Measurements from ENCODE around the gene OSBPL10. TPM values are rescaled to one million over a fixed set of nuclear protein-coding genes. Genes with fewer than 3 reads are reported as not detected.

The OSBPL10 gene
- total RNA-seq, 1 donor from 2014 or later: 18.9 TPM

DNA sequence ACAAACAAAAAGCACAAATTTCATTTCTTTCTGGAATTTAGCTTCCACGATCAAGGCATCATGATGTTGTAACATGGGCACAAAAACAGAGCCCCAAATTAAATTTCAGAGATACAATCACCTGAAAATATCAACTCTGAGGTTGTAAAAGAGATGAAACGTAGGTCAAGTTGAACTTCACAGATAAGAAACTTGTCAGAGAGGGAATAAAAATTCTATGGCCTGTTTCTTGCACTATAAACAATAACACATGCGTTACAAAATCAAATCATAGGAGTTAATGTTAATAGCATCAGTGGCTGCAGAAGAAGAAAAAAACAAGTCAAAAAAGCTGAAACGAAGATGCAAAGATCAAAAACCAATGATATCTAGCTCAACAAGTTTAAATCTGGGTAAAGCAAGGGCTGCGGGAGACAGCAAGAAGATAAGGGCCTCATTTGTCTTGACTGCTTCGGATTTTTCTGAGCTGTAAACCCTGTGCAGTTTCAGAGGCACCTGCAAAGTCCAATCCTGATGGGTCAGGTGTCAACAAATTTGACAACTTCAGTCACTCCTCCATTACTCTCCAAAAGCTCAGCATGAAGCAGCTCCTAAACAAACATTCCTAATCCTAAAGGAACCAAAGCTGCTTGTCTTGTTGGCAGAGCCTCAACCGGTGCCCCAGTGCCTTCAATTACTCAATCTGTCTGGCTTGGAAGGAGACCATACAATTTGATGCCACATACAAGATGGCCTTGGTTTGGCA, 228.6 kb downstream of the OSBPL10 start:
- DNase-seq (ENCODE audit: low spot score): no peak

DNA sequence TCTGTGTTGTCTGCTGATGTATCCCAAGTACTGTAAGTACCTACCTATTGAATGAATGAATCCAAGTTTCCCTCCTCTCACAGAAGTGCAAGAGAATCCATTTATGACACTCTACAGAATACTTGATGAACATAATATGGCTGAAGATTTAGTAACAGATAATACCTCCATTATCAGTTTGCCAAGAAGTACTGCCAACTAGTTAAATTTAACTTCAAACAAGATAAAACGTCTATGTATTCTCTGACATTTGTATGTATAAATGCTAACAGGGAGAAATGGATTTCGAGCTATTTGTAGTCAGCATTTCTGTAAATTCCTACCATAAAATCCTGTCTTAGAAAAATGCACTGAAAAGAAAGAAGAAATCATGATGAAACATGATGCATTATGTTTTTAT, 230.7 kb downstream of the OSBPL10 start:
- DNase-seq (ENCODE audit: low spot score): no peak

DNA sequence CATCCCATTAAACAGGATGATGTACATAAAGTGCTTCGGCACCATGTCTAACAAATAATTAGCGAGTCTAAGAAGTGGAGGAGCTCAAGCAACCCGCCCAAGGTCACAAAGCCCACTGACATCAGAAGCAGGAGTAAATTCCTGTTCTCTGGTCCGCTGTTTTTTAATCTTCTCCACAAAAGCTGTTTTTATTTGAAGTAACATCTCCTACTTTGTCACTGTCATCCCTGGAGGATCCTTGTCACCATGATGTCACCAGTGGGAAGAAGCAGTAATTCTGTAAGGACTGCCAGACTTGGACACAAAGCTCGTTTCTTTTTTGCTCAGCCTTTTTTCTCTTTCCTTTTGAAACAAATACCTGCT, 232.1 kb downstream of the OSBPL10 start:
- DNase-seq (ENCODE audit: low spot score): no peak

DNA sequence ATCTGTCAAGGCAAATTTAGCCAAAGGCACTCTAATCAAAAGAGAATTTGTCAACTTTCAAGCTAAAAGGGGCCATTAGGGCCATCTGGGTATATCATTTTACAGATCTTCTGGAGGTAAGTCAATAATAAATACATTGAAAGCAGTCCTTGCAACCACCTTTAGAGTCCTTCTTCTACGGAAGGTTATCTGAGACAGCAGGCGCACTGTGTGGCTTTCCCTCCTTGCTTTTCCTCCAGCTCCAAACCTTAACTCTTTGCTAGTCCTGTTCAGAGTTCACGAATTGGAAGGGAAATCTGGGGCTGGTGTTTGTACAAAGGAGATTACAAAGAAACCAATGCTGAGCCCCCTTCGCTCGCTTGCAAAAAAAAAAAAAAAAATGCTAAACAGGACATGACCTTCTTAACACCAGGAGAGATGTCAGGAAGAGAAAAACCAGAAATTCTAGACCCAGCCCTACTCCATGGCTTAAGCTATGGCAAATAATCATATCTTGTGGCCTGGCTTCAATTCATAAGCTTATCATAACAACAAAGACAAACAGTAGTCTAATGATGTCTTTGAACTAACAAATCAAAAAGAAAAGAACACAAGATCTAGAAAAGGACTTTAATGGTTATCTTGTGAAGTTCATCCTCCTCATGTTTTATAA, 232.7 kb downstream of the OSBPL10 start:
- no peak for DNase-seq (ENCODE audit: low spot score)

DNA sequence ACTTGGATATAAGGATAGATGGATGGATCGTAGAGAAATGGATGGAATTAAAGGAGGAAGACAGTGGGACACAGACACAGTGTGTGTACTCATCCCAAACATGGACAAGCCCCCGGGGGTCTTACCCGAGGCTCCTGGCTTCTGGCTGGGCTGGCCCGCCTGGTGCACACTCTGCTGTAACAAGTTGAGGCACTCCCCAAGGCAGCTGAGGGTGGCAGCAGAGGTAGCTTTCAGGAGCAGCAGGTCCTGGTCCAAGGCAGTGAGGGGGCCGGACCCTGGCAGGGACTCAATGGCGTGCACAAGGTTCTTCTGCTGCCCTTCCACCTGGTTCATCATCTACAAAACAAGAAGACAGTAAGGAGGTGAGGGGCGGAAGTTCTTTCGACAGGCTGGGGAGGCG, 233.3 kb downstream of the OSBPL10 start:
- no peak for DNase-seq (ENCODE audit: low spot score)

DNA sequence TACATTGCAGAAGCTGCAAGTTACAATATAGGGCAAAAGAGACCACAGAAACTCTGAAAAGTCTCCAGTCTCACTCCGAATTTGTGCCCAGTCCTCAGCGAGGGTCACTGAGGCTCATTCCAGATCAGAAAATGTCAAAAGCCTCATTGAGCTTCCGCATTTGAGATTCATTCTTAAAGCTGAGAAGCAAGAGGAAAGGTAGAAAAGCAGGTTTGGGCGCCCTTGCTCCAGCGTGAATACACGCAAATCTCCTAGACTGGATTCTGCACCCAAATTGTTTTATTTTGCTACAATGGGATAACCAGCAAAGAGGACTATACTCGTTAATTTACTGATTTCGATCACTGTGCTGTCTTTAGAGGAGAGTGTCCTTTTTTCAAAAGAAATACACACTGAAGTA, 236.1 kb downstream of the OSBPL10 start:
- no peak for DNase-seq (ENCODE audit: low spot score)

DNA sequence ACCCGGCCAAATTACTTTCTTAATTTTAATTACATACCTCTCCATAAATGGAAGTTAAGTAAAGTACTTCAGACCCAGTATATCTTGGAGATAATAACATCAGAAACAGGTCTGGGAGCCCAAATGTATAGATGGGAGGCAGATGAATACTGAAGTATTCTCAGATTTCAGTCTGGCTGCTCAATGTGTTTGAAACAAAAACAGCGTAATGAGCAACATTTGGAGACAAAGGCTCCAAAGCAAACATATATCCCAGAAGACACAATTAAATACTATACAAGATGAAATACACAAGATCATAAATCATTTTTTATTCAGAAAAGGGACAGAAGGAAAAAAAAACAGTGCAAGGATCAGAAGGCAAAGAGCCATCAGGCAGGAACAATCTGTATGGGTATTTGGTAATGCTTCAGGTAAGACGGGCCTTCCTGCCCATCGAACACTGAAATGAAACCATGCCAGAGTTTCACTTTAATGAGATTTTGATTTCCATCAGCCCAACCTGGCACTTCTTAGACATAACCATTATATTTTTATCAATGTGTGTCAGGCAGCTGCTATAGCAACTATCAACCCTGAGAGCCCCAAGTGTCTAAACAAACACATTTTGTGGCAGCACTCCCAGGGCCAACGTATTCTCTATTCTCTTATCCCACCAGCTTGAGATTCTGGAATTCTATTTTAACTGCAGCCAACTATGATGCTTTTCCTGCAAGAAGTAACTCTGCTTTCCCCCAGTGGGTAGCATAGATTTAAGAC, 237.6 kb downstream of the OSBPL10 start:
- DNase-seq (ENCODE audit: low spot score): no peak

DNA sequence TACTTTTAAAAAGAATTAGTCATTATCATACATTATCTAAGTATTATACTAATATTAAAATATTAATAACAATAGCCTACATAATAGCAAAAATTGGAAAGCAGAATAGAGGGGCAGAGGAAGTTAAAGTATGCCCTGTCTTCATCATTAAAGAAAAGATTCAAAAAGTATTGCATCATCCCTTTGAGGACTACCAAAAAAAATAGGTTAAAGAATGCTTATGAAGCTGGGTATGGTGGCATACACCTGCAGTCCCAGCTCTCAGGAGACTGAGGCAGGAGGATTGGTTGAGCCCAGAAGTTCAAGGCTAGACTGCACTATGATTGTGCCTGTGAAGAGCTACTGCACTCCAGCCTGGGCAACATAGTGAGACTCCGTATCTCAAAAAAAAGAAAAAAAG, 240.7 kb downstream of the OSBPL10 start:
- no peak for DNase-seq (ENCODE audit: low spot score)

DNA sequence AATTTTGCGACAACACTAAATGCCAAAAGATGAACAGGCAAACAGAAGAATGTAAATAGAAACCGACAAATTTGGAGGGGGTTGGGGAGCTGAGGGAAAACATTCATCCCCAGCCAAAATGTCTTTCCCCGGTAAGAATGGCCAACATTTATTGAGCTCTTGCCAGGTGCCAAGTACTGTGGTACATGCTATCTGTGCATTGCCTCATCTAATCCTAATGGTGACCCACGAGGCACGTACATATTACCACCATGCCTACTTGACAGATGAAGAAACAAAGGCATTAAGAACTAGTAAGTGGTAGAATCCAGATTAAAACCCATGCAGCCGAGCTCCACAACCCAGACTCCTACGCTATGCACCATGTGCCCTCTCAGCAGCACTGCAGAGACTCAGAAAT, 242.7 kb downstream of the OSBPL10 start:
- no peak for DNase-seq (ENCODE audit: low spot score)

DNA sequence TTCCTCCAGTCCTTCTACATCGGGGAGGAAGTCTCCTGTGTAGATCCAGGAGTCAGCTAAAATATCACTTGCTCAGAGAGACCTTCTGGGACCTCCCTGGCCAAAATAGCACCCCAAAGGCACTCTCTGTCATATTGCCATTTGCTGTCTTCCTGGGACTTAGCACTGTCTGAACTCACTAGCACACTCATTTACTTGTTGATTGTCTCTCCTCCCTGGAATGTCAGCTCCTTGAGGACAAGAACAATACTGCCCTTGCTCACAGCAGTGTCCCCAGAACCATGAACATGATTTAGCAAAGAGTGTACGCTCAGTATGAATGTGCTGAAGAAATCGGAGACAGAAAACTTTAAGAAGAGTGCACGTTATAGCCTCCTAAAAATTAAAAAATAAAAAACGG, 245.4 kb downstream of the OSBPL10 start:
- no peak for DNase-seq (ENCODE audit: low spot score)

DNA sequence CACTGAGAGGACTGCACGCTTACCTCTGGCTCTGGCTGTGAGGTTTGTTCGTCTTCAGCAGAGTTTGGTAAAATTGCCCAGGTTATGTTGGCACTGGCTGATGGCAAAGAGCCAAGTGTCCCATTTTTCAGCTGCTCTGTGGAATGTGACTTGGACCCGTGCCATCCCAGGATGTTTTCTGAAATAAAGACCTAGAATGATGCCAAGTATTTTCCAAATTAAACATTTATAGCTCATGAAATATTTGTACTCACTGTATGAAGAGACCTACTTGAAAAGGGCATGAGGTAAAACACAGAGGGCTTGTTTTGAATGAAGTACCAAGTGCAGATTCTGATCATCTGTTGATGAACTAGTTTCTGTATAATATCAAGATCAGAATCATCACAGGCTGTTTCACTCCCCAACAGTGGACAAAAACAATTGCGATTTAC, 247.8 kb downstream of the OSBPL10 start:
- no peak for DNase-seq (ENCODE audit: low spot score)

DNA sequence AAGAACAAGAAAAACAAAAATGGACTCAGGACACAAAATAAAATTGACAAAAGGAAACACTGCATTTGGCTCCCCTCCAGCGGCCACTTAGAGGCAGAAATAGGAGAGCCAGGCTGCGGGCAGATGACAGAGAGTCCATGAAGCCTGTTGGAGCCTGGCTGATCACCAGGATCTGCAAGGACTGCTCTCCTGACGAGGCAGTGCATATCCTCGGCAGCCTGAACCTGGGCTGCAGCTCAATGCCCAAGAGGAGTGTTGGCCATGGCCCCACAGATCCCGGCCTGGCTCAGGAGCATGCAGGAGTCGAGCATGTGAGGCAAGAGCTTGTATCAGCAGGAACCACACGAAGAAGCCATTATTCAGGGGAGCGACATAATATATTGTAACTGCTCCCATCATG, 248.5 kb downstream of the OSBPL10 start:
- DNase-seq (ENCODE audit: low spot score): no peak

DNA sequence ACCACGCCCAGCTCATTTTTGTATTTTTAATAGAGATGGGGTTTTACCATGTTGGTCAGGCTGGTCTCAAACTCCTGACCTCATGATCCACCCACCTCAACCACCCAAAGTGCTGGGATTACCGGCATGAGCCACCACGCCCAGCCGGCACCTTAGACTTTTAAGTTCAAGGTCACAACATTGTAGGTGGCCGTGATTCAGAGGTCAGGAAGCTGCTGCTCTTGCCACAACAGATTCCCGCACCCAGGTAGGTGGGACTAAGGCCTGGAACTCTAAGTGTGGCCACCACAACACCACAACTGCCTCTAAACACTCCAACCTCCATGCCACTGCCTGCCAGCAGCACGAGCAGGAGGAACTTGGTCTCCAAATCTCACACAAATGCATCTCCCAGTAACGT, 251.5 kb downstream of the OSBPL10 start:
- no peak for DNase-seq (ENCODE audit: low spot score)

DNA sequence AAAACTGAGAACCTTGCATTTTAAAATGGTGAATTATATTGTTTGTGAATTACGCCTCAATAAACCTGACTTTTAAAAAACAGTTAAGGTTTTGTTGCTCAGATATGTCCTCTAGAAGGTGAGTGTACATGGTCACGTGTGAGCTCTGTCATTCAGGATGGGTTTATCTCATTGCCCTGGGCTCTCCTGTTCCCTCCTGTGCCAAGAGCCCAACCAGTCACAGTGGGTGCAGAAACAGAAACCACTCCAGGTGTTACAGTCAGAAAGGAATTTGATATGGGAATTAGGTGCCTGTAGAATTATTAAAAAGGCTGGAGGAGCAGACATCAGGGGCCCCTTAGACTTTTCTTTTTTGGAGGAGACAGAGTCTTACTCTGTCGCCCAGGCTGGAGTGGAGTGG, 252.0 kb downstream of the OSBPL10 start:
- DNase-seq (ENCODE audit: low spot score): no peak

DNA sequence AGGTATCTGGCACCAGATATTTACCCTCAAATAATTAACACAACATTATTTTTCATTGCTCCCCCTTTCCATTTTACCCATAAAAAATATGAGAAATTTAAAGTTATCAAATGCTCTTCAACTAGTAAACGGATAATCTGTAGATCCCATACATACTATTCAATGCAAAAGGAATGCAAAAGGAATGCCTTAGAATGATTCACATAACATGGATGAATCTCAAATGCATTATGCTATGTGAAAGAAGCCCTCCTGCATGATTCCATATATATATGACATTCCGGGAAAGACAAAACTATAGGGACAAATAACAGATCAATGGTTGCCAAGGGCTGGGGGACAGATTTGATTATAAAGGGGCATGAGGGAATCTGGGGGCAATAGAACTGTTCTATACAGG, 252.7 kb downstream of the OSBPL10 start:
- DNase-seq (ENCODE audit: low spot score): no peak

DNA sequence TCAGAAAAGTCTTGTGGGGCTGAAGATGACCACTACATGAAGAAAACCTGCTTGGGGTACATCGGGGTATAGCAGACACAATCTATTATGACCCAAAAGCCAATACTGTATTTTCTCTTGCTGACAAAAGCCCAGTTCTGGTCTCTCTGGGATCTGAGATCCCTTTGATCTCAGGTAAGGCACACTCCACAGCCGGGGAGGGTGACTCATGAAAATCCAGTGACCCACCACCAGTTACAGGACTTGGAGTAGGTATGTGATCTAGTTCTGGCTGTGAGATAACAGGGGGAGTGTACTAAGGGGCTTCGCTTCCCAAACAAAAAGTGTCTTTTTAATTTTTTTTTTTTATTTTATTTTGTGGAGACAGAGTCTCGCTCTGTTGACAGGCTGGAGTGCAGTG, 255.1 kb downstream of the OSBPL10 start:
- DNase-seq (ENCODE audit: low spot score): no peak

DNA sequence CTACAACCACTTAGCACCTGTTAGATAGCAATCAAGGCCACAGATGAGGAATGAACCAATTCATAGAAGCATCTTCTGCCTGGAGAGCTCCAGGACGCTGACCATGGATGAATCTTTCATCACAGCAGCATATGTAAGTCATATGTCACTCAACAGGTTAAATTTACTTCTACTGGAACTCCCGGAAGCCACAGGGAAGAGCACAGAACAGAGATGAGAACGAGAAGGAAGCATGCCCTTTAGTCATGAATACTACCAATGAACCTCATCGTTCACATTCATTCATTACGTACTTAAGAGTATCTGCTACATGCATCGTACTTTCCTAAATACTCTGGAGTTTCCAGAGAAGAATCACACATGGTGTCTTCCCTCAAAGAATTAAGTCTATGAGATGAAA, 255.5 kb downstream of the OSBPL10 start:
- no peak for DNase-seq (ENCODE audit: low spot score)

DNA sequence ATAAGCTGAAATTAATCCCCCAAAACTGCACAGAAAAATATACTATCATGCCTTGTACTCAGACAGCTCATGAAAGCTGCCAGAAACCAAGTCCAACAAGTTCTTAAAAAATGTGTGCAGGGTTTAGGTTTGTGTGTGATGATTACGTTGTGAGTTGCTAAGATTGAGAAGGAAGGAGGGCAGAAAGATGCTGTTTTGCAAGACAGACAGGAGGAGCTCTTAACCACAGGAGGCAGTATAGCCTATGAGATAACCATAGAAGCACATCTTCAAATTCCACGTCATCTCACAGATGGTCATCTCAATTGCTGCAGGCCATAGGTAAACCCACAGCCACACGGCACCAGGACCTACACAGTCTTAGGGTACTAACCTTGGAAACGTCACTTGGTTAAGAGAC, 256.4 kb downstream of the OSBPL10 start:
- no peak for DNase-seq (ENCODE audit: low spot score)

DNA sequence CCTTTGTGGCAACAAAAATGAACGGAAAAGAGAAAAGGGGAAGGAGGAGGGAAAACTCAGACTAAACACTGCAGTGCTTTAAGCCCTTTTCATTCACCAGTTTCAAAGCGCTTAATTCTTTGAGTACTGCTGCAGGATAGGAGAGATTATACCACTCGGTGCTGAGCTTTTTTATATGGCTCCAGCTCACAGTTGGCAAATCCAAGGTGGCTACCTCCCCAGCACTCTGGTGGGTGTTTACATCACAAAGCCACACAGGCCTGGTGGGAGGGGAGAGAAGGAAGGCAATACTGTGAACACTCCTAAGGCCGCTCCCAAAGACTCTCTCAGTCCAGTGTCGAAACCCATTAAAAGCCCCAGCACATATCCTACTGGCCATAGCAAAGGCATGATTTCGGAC, 256.9 kb downstream of the OSBPL10 start:
- DNase-seq (ENCODE audit: low spot score): no peak

DNA sequence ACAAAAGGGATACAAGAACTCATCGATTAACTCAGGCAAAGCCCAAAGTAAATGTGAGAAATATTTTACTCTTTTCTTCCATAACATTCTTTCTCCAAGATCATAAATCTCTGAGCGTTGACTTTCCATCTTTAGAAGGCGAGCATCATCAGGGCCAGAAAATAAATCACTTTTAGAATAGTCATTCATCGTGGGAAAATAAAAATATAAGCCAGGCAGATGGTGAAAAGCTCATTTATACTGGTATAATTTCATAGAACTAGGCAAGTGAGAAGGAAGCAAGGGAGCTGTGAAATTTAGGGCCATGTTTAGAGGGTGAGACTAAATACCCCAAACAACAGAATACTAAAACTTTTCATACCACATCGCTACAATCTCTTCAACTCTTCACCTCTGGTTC, 257.4 kb downstream of the OSBPL10 start:
- DNase-seq (ENCODE audit: low spot score): no peak

DNA sequence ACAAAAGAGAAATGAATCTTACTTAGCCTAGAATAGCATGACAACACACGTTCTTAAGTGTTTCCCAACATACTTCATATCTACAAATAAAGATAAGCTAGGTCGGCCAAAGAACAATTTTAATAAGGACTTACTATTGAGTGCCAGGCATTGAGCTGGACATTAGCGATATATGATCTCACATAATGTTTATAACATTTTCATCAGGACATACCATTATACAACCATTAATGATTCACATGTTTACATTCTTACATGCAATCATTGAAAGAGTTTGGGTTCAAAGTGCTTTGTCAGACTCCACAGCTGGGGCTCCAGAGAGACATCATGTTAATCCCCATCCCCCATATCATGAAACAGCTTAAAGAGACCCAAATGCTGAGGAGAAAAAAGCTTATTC, 259.4 kb downstream of the OSBPL10 start:
- no peak for DNase-seq (ENCODE audit: low spot score)

DNA sequence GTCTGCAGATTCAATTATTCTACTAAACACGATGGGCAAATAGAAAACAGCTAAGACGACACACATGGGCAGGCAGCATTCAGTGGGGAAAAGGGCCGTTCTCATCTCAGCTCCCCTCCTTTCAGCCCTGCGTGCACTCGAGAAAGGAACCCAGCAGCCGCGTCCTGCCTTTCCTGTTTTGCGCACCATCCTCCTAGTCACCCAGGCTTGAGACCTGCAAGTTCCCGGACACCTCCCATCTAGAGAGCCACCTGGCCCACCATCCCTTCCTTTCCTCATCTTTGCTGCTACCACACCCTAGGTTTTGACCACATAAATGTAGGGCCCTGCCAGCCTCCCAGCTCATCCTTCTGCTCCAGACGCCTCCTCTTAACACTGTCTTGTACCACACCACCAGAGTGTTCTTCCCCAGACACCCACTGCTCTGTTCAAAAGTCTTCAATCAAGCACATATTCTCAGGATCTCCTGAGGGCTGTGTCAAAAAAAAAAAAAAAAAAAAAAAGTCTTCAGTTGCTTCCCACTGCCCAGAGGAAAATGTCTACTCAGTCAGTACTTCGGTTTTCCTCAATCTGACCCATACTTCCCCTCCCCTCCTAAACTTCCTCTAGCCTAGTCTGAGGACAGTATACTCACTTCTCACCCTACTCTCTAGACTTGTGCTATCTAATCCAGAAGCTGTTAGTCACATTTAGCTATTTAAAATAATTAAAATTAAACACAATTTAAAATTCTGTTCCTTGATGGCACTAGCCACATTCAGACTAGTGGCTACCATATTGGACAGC, 266.4 kb downstream of the OSBPL10 start:
- DNase-seq (ENCODE audit: low spot score): no peak
